ENCODE results near the gene SDC1. TPM values are rescaled to one million over a fixed set of nuclear protein-coding genes. Genes with fewer than 3 reads are reported as not detected.

SDC1 gene
- total and polyA plus RNA-seq, 2 of the 8 experiments (the other 6 are each of a cell fraction or from before 2014, with no cell fraction given), result 45.3 to 73.3 TPM

GRCh38 chr2:20194097-20195015 is 30.6 kb downstream of the SDC1 start (continued):
- no peak for TF ChIP-seq HDAC6 (IDR thresholded peaks at IDR 0.05; ENCODE audit: low read depth, low read length)
- TF ChIP-seq RXRA (IDR thresholded peaks at IDR 0.05; ENCODE audit: insufficient read depth, low read depth, low read length), result no peak
- no peak for TF ChIP-seq SAP30 (IDR thresholded peaks at IDR 0.05; ENCODE audit: insufficient read depth, insufficient replicate concordance, low read length)
- no peak for TF ChIP-seq CHD1 (IDR thresholded peaks at IDR 0.05; ENCODE audit: low read depth, low read length)
- TF ChIP-seq BCL11A (IDR thresholded peaks at IDR 0.05; ENCODE audit: low read depth in 2 of 2, low read length in 2 of 2), result no peak
- TF ChIP-seq NRF1 (IDR thresholded peaks at IDR 0.05; ENCODE audit: low read depth, low read length), result no peak
- TF ChIP-seq NANOG (IDR thresholded peaks at IDR 0.05; ENCODE audit: insufficient read depth, low read depth, low read length, poor library complexity, severe bottlenecking), result no peak
- TF ChIP-seq KDM5A (IDR thresholded peaks at IDR 0.05; ENCODE audit: low read length), result no peak
- TF ChIP-seq BRCA1 (IDR thresholded peaks at IDR 0.05; ENCODE audit: low read depth, low read length), result no peak
- TF ChIP-seq CREB1 (IDR thresholded peaks at IDR 0.05), result no peak
- no peak for TF ChIP-seq RBBP5 (IDR thresholded peaks at IDR 0.05; ENCODE audit: borderline replicate concordance, low read depth, low read length)
- no peak for TF ChIP-seq CTBP2 (IDR thresholded peaks at IDR 0.05; ENCODE audit: borderline replicate concordance, insufficient read depth, insufficient read length, low read length)
